ENCODE measurements around the gene PLCB2. TPM values are rescaled to one million over a fixed set of nuclear protein-coding genes. Genes with fewer than 3 reads are reported as not detected.

Gene PLCB2
- polyA plus RNA-seq, 3 donors, result 6.7 to 8.7 (median 8.3) TPM

- DNase-seq (ENCODE audit: low read depth in 3 of 3, low spot score in 2 of 3), result no peak
Measured at GRCh38 chr15:40289140-40289775, 18.5 kb downstream of the PLCB2 start.

GRCh38 chr15:40287968-40288367 is 19.8 kb downstream of the PLCB2 start:
- DNase-seq (ENCODE audit: low read depth in 3 of 3, low spot score in 2 of 3), result no peak

- no peak for DNase-seq (ENCODE audit: low read depth in 3 of 3, low spot score in 2 of 3)
Measured at GRCh38 chr15:40287505-40287904, 20.2 kb downstream of the PLCB2 start.

GRCh38 chr15:40286794-40287193 is 20.9 kb downstream of the PLCB2 start:
- DNase-seq (ENCODE audit: low read depth in 3 of 3, low spot score in 2 of 3), result no peak

GRCh38 chr15:40286061-40286532 is 21.6 kb downstream of the PLCB2 start:
- no peak for DNase-seq (ENCODE audit: low read depth in 3 of 3, low spot score in 2 of 3)

- no peak for DNase-seq (ENCODE audit: low read depth in 3 of 3, low spot score in 2 of 3)
Measured at GRCh38 chr15:40285554-40286011, 22.2 kb downstream of the PLCB2 start.

- DNase-seq (ENCODE audit: low read depth in 3 of 3, low spot score in 2 of 3), result no peak
Measured at GRCh38 chr15:40285151-40285550, 22.6 kb downstream of the PLCB2 start.

- no peak for DNase-seq (ENCODE audit: low read depth in 3 of 3, low spot score in 2 of 3)
Measured at GRCh38 chr15:40283615-40284300, 24.0 kb downstream of the PLCB2 start.

- DNase-seq (ENCODE audit: low read depth in 3 of 3, low spot score in 2 of 3), result no peak
Measured at GRCh38 chr15:40282869-40283614, 24.7 kb downstream of the PLCB2 start, which contains the start of gene ANKRD63. Gene ANKRD63 (minus strand): TSS chr15:40283064. CDS start chr15:40282586, 478 bp downstream.

GRCh38 chr15:40282147-40282868 is 25.4 kb downstream of the PLCB2 start:
- no peak for DNase-seq (ENCODE audit: low read depth in 3 of 3, low spot score in 2 of 3)

- no peak for DNase-seq (ENCODE audit: low read depth in 3 of 3, low spot score in 2 of 3)
Measured at GRCh38 chr15:40281801-40282146, 26.0 kb downstream of the PLCB2 start.

GRCh38 chr15:40281057-40281800 is 26.5 kb downstream of the PLCB2 start:
- no peak for DNase-seq (ENCODE audit: low read depth in 3 of 3, low spot score in 2 of 3)

- DNase-seq (ENCODE audit: low read depth in 3 of 3, low spot score in 2 of 3), result no peak
Measured at GRCh38 chr15:40280260-40281056, 27.3 kb downstream of the PLCB2 start.

- no peak for DNase-seq (ENCODE audit: low read depth in 3 of 3, low spot score in 2 of 3)
Measured at GRCh38 chr15:40279437-40280141, 28.1 kb downstream of the PLCB2 start.

GRCh38 chr15:40278026-40278425 is 29.7 kb downstream of the PLCB2 start:
- DNase-seq (ENCODE audit: low read depth in 3 of 3, low spot score in 2 of 3), result no peak

GRCh38 chr15:40277471-40277870 is 30.3 kb downstream of the PLCB2 start:
- DNase-seq (ENCODE audit: low read depth in 3 of 3, low spot score in 2 of 3), result no peak

GRCh38 chr15:40276927-40277326 is 30.8 kb downstream of the PLCB2 start:
- DNase-seq (ENCODE audit: low read depth in 3 of 3, low spot score in 2 of 3), result no peak

GRCh38 chr15:40275954-40276353 is 31.8 kb downstream of the PLCB2 start:
- no peak for DNase-seq (ENCODE audit: low read depth in 3 of 3, low spot score in 2 of 3)

GRCh38 chr15:40275523-40275922 is 32.2 kb downstream of the PLCB2 start:
- DNase-seq (ENCODE audit: low read depth in 3 of 3, low spot score in 2 of 3), result no peak
